ENCODE data around the gene ARMC9. TPM values are rescaled to one million over a fixed set of nuclear protein-coding genes. Genes with fewer than 3 reads are reported as not detected.
A peak's percentile ranks its signal among the peaks of the same experiment; 100 is the strongest.
"Not testable (repeated sequence)": the region's sequence is repeated elsewhere in the genome, so short reads cannot be mapped to it uniquely, and the experiment has no call there.

Gene ARMC9
- total RNA-seq, 1 donor from 2014 or later = 19.3 TPM

- no peak for DNase-seq
- H3K4me3 Mint-ChIP-seq (ENCODE audit: unreplicated experiment) = no peak overlapping the region
- H3K9me3 Mint-ChIP-seq (ENCODE audit: unreplicated experiment) = peaks cover 1% of the 10 kb centered on the region
- no peaks in the 10 kb centered on the region for H3K36me3 Mint-ChIP-seq (ENCODE audit: unreplicated experiment)
- TF ChIP-seq, protein P1, sequence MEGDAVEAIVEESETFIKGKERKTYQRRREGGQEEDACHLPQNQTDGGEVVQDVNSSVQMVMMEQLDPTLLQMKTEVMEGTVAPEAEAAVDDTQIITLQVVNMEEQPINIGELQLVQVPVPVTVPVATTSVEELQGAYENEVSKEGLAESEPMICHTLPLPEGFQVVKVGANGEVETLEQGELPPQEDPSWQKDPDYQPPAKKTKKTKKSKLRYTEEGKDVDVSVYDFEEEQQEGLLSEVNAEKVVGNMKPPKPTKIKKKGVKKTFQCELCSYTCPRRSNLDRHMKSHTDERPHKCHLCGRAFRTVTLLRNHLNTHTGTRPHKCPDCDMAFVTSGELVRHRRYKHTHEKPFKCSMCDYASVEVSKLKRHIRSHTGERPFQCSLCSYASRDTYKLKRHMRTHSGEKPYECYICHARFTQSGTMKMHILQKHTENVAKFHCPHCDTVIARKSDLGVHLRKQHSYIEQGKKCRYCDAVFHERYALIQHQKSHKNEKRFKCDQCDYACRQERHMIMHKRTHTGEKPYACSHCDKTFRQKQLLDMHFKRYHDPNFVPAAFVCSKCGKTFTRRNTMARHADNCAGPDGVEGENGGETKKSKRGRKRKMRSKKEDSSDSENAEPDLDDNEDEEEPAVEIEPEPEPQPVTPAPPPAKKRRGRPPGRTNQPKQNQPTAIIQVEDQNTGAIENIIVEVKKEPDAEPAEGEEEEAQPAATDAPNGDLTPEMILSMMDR (IDR thresholded peaks at IDR 0.05; ENCODE audit: partially characterized antibody, unreplicated experiment) = no peak
- no peak overlapping the region for H3K27ac Mint-ChIP-seq (ENCODE audit: unreplicated experiment)
- no peaks in the 10 kb centered on the region for H3K27me3 Mint-ChIP-seq (ENCODE audit: unreplicated experiment)
- peaks cover 19% of the 10 kb centered on the region for H3K4me1 Mint-ChIP-seq (ENCODE audit: low read depth, unreplicated experiment)
Observed at GRCh38 chr2:231298091-231298490, 99.7 kb downstream of the ARMC9 start.

GRCh38 chr2:231299267-231299666 lies 100.8 kb downstream of the ARMC9 start:
- TF ChIP-seq, protein P1 (IDR thresholded peaks at IDR 0.05; ENCODE audit: partially characterized antibody, unreplicated experiment) = no peak
- H3K4me3 Mint-ChIP-seq (ENCODE audit: unreplicated experiment) = peak overlapping the region; percentile 11
- no peaks in the 10 kb centered on the region for H3K9me3 Mint-ChIP-seq (ENCODE audit: unreplicated experiment)
- no peaks in the 10 kb centered on the region for H3K27me3 Mint-ChIP-seq (ENCODE audit: unreplicated experiment)
- no peaks in the 10 kb centered on the region for H3K36me3 Mint-ChIP-seq (ENCODE audit: unreplicated experiment)
- no peak for DNase-seq
- H3K27ac Mint-ChIP-seq (ENCODE audit: unreplicated experiment) = peak overlapping the region; percentile 57
- H3K4me1 Mint-ChIP-seq (ENCODE audit: low read depth, unreplicated experiment) = peaks cover 19% of the 10 kb centered on the region

GRCh38 chr2:231300020-231300721 lies 101.7 kb downstream of the ARMC9 start:
- TF ChIP-seq, protein P1 (IDR thresholded peaks at IDR 0.05; ENCODE audit: partially characterized antibody, unreplicated experiment) = no peak
- H3K27ac Mint-ChIP-seq (ENCODE audit: unreplicated experiment) = no peak overlapping the region
- no peak for DNase-seq
- no peak overlapping the region for H3K4me3 Mint-ChIP-seq (ENCODE audit: unreplicated experiment)
- no peaks in the 10 kb centered on the region for H3K9me3 Mint-ChIP-seq (ENCODE audit: unreplicated experiment)
- no peaks in the 10 kb centered on the region for H3K27me3 Mint-ChIP-seq (ENCODE audit: unreplicated experiment)
- no peaks in the 10 kb centered on the region for H3K36me3 Mint-ChIP-seq (ENCODE audit: unreplicated experiment)
- H3K4me1 Mint-ChIP-seq (ENCODE audit: low read depth, unreplicated experiment) = peaks cover 16% of the 10 kb centered on the region

GRCh38 chr2:231300722-231301076 lies 102.3 kb downstream of the ARMC9 start:
- Mint-ChIP-seq H3K4me1 (ENCODE audit: low read depth, unreplicated experiment) (peaks cover 16% of the 10 kb centered on the region), H3K4me3 (ENCODE audit: unreplicated experiment) (no peak overlapping the region), H3K36me3 (ENCODE audit: unreplicated experiment) (no peaks in the 10 kb centered on the region), H3K9me3 (ENCODE audit: unreplicated experiment) (no peaks in the 10 kb centered on the region), H3K27me3 (ENCODE audit: unreplicated experiment) (no peaks in the 10 kb centered on the region), H3K27ac (ENCODE audit: unreplicated experiment) (no peak overlapping the region)
- DNase-seq = no peak
- TF ChIP-seq, protein P1 (IDR thresholded peaks at IDR 0.05; ENCODE audit: partially characterized antibody, unreplicated experiment) = no peak

DNA sequence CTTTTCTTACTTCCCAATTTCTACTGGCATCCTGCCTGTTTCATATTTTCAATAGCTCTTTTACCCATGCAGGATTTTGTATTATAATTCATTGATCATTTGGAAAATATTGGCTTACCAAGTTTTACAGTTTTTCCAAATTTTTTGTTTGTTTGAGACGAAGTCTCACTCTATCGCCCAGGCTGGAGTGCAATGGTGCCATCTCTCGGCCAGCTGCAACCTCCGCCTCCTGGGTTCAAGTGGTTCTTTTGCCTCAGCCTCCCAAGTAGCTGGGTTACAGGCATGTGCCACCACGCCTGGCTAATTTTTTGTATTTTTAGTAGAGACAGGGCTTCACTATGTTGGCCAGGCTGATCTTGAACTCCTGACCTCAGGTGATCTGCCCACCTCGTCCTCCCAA lies 105.8 kb downstream of the ARMC9 start:
- not testable (repeated sequence) for H3K4me1 Mint-ChIP-seq (ENCODE audit: low read depth, unreplicated experiment); H3K27me3 Mint-ChIP-seq (ENCODE audit: unreplicated experiment); H3K4me3 Mint-ChIP-seq (ENCODE audit: unreplicated experiment); H3K9me3 Mint-ChIP-seq (ENCODE audit: unreplicated experiment); H3K36me3 Mint-ChIP-seq (ENCODE audit: unreplicated experiment); H3K27ac Mint-ChIP-seq (ENCODE audit: unreplicated experiment); DNase-seq
